HUDEP-2 (cell line): Measurements from ENCODE around the gene COL2A1.

Experiments
- DNase-seq, 76 experiments: peaks; one replicate each; lab custom pipeline; 2025; ENCODE audit not compliant: unreplicated experiment in 76 of 76; lab: John Stamatoyannopoulos, UW

The COL2A1 gene

DNA sequence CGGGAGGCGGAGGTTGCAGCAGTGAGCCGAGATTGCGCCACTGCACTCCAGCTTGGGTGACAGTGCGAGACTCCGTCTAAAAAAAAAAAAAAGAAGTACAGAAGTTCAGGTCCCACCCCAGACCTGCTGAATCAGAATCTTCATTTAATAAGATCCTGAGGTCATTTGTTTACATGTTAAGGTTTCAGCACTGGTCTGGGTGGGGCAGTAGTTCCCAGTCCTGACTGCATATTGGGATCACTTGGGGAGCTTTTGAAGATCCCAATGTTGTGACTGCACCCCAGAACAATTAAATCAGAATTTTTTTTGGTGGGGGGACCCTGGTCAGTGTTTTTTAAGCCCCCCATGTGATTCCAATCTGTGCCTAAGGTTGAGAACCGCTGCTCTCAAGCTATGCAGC is 11.7 kb upstream of the COL2A1 start:
- DNase-seq: no peak

DNA sequence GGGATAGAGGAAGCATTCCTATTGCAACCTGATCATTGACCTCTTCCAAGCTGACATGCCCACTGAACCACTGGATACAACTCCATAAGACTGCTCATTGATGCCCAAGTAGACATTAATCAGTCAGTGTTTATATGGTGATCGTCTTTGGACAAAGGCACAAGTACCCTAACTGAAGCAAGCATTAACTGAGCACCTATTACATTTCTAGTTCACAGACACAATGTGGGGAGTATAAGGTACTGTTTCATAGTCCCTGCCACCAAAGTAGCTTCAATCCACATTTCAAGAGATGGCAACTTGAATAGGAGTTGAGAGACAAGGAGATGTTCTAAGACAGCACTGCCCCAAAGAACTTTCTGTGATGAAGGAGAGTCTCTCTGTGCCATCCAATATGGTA is 10.9 kb upstream of the COL2A1 start:
- DNase-seq: no peak

DNA sequence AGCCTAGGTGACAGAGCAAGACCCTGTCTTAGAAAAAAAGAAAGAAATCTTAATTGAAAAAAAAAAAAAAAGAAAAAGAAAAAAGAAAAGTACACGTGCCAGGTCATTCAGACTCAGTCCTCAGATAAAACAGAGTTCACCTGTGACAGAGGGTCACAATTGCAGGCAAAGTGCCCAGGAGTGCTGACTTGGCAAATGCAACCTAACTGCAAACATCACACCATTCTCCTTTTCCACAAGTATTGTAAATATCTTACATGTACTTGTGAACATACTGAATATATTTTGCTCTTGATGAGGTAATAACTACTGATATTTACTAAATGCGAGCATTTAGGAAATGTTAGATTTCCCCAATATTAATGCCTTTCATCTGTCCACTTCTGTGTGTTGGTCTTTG is 9.0 kb upstream of the COL2A1 start:
- DNase-seq: no peak

DNA sequence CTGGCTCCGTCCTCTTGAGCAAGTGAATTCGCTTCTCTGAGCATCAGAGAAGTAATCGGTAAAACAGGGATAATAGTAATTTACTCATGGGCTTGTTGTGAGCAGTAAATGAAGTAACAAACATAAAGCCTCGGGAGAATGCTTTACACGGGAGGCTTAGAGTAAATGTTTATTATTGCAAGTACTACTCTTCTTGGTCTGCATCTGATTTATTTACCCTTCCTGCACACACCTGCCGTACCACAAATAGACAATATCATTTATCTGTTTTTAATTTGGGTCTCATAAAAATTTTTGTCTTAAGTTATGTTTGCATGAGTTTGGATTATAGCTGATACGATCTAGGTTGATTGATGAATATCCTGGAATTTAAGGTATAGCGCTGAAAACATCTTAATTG is 7.8 kb upstream of the COL2A1 start:
- DNase-seq: no peak

DNA sequence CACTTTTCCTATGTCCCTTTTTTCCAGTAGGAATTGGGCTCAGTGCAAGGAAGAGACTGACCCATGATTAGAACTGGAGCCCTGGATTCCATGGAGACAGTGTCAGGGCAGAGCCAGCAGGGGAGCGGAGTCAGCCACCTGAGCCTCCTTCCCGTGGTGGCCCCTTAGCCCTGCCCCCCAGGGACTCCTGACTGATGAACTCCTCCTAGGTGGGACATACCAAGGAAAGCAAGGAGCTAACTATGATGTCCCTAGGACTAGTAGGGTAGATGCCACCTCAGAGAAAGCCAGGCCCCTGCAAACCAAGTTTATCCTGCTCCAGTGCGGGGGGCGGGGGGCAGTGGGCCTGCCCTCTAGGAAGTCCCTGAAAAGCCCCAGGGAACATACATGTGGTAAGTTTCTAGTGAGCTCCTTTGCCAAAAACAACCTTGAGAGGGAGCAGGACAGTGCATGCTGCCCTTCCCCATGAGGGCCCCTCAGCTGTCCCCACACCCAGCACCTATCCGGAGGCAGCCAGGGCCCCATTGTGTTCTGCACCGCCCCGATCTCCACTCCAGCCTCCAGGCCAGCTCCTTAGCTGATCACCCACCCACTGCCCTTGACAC is 6.2 kb upstream of the COL2A1 start:
- DNase-seq: no peak

DNA sequence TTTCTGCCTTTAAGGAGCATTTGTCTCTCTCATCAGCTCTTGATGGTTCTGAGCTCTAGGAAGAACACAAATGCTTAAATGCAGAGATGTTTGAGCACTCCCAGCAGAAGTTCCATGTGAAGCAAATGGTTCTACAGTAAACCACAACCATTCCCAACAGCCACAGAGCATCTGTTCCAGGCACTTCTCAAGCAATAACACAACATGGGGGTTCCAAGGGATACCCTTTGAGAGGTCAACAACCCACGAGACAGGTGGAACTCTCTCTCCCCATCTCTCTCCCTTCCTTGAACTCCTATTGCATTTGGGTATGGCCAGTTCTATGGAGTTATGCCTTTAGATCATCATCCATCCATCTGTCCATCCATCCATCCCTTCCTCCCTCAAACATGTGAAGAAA is 5.2 kb upstream of the COL2A1 start:
- no peak for DNase-seq

DNA sequence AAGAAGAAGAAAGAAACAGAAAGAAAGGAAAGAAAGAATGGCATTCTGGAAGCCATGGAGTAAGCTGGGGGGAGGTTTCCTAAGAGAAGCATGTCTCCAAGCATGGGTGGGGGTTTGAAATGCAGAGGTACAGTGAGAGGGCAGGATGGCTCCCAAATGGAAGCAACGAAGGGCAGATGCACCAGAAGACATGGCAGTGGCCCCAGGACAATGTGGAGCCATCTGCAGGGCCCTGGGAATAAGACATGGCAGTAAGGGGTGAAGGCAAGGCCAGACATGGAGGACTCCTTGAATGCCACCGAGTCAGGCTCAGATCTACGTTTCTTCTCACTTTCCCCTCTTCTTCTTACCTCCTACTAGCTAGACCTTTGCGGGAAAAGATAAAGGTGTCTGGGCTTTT is 4.7 kb upstream of the COL2A1 start:
- no peak for DNase-seq

DNA sequence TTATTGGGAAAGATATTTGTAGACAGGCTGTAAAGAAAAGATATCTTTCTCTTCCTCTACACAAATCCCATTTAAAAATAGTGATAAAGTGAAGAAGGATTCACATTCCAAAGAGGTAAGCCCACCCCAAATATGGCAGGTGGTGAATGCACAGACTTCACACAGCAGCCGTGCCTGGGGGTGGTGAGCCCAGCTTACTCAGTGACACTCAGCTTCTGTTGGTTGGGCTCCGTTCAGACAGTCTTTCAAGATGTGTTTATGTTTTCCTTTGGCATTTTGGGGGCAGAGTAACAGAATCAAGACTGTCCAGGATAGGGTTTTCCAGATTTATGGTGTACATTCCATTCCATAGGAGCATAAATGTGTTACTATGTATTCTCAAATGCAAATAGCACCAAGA is 4.1 kb upstream of the COL2A1 start:
- no peak for DNase-seq

DNA sequence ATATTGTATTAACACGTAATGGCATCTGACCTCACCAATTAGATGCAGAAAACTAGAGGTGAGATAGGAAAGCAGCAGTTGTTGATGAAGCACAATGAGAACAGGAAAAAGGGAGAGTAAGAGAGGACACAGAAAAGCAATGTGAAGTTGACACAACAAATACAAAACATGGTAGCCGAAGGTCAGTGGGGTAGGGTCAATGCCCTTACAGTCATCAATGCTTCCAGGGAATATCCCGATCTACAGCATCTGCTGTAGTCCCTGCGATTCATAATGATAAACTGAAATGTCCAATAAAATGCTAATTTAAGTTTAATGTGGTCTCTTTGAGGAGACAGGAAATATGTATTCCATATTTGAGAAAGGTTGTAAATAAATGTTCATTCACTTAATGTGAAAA is 2.9 kb upstream of the COL2A1 start:
- DNase-seq: no peak

DNA sequence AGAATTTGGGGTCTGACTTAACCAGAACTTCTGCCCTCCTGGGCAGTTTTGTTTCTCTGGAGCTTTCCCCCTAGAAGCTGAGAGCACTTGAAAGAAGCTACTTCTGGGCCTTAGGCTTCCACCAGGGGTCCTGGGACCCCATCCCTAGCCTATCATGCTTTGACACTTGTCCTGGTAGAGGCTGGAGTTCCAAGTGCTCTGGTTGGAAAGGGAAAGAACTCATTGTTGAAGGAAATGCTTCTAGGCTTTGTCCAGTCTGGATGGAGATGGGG is 1.4 kb upstream of the COL2A1 start:
- DNase-seq: no peak

DNA sequence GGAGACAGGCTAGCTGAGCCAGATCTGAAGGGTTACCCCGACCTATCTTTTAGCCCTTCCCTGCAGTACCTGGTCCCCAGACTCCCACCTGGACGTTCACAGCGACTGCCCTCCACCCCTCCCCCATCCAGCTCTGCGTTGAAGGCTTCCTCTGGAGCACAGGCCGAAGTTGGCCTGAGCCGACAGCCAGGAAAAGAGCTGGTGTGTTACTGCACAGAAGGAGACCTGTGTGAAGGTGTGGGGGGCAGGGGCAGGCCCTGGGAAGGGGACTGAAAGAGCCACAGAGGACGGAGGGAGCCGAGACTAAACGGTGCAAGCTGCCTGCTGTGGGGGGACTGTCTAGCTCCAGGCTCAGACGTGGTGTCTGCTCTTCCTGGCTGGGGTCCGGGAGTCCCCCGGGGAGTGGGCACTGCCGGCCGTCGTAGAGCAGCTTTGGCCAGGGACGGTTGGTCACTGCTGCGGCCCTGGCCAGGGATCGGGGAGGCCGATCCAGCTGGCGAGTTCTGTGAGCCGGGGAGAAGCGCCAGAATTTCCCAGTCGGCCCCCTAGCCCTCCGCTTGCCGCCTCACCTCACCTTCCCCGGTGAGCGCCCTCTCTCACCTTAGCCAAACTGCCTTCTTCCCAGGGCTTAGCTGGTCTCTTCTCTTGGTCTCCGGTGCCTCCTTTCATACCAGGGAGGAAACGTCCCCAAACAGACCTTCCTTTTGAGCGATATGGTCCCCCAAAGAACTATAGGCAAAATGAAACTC is 899 bp upstream of the COL2A1 start:
- DNase-seq: no peak

DNA sequence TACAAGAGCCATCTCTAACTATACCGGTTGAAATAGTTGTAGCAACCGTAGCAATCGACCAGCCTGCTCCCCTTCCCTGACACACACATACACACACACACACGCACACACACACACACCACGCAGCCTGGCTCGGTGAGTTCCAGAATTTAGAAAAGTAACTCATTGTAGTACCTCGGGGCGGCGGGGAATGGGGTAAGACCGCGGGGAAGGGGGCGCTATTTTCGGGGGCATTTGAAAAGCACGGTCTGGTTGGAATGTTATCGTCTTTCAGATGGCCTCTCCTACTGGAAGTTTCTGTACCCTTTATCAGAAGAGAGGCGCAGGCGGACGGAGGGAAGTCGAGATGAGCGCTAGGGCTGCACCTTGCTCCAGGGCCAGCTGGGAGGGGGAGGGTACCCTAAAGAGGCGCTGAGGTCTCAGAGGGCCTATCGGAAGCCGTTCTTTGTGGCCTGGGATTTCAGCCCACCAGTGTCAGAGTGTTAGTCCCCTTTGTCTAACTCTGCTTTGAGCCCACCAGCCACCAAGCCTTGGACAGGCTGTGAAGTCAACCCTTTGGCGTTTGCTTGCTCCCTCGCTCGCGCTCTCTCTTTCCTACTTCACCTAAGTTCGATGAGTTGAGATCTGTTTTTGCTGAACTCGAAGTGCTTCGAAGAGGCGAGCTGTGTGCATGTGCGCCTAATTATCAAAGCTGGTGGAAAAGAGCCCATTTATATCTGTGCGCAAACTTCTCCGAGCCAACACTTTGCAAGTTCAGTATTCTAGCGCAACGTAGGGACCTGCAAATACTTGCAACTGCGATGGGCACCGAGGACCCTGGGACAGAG is 837 bp downstream of the COL2A1 start:
- DNase-seq: no peak

DNA sequence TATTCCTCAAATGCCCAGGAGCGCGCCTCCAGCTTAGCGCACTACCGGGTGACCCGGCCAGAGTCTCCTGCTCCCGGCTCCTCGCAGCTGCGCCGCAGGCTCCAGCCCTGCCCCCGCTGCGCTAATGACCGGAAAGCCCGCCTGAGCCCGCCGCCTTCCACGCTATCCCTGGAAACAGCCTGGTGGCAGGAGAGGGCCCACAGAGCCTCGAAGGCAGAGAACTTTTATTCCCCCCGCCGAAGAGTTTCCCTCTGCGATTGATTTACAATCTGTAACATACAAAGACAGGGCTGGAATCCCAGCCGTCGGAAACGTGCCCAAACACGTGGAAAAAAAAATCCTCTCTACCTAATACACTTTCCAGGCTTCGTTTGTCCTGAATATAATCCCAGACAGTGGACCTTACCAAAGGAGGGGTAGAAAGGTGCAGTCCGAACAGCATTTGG is 1.5 kb downstream of the COL2A1 start:
- DNase-seq: no peak

DNA sequence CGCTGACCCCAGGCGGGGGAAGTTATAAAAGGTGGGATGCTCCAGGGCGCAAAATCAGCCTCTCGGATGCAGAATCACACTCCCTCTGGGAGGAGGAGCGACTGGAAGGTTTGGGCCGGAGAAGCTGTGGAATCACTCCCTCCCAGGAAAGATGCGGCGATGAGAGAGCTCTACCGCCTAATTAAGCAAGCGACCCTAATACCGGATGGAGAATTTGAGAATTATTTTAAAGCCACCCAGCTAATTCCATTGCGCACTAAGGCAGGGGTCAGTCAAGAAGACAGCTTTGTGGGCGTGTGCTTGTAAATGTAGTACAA is 1.9 kb downstream of the COL2A1 start:
- DNase-seq: no peak

DNA sequence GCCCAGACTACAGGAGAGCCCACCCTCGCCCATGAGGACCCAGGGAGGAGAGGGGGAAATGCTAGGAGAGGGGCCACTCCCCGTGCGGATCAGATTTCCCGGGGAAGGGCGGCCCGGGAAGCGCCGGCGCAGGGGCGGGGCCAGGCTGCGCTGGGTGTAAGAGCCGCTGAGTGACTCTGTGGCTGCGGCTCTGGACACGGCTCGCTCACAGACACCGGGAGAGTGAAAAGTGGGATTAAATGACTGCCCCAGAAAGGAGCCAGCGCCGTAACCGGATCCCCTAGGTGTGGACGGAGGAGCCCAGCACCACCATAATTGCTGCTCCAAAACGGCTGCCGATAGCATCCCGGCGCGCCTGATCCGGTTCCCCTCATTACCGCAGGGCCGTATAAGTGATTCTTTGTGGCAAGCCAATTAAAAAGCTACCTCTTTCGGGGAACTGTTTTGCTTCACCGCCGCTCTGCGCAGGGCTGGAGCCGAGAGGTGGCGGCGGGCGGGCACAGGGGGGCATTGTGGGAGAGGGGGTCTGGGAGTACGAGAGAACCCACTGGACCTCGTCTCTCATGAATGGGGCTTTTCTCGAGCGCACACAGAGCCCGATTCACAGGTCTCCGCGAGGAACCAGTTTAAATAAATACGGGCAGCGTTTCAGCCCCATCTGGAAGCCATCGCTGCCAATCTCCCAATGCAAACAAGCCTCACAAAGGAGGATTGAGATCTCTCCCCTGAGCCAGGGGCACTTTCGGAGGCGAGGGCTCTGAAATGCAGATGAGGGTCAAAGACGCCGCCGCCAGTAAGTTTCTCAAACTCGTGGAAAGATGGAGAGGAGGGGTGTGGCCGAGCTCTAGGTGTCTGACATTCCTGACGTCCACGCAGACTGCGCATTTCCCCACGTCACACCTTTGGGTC is 2.5 kb downstream of the COL2A1 start:
- no peak for DNase-seq

DNA sequence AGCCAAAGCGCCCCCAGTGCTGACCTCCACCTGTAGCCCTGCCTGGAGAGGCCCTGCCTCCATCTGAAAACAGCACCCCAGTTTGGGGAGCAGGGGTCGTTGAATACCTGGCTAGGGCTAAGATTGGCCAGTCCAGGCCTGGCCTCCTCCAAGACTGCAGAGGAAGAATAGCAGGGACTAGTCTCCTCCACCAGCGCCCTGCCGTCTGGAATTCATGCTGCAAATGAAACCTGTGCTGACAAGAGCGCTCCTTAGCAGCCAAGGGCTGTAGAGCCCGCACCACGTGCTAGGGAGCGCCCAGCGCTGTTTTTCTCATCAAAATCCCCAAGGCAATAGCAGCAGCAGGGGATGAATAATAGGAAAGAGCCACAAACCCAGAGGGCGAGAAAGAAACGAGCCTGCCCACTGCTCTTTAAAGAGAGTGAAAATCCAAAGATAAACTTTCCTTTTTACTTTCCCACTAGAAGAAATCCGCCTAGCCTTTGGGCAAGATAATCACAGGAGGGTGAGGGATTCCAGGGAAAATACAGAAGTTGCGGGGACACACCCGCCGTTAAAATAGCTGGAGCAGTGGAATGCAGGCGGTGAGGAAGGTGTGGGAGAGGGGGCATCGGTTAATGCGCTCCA is 3.3 kb downstream of the COL2A1 start:
- DNase-seq: no peak

DNA sequence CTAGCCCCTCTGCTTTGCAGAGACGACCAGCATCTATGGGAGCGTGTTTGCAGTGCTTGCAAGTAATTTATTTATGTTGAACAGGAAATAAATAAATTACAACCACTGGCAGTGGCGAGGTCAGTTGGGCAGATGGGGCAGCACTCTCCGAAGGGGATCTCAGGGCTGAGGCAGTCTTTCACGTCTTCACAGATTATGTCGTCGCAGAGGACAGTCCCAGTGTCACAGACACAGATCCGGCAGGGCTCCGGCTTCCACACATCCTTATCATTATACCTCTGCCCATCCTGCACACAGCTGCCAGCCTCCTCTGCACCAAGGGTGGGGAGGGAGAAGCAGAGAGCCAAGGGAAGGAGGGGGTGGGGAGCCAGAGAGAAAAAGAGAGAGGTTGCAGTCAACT is 4.5 kb downstream of the COL2A1 start:
- no peak for DNase-seq

DNA sequence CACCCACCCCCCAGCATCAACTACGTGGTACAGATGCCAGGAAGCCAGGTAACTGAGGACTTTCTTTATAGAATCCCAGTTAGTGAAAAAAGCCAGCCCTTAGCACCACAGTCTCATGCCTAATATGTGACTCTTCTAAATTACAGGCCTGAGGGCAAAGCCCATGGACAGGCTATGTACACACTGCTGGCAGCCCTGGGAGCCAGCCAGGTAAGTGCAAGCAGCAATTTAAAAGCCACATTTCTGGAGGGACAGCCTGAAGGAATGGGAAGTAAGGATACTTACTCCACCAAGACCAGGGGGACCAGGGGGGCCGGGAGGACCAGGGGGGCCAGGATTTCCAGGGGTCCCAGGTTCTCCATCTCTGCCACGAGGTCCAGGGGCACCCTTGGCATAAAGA is 7.0 kb downstream of the COL2A1 start:
- no peak for DNase-seq

DNA sequence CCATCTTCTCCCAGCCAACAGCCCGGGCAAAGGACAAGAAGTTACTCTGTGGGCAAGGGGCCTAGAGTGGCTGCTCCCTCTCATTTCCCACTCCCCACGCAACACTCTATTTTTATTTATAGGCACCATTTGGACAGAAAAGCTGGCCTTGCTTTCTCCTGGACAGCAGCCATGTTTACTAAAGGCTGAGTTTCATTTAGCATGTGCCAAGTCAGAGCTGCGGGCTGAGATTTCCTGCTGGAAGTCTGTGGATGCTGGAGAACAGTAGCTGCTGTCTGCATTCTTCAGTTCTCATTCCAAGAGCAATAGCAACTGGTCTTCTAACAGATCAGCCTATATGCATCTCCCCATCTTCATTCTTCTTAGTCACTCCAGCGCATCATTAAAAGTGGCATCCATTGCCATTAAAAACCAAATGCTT is 8.3 kb downstream of the COL2A1 start:
- no peak for DNase-seq

DNA sequence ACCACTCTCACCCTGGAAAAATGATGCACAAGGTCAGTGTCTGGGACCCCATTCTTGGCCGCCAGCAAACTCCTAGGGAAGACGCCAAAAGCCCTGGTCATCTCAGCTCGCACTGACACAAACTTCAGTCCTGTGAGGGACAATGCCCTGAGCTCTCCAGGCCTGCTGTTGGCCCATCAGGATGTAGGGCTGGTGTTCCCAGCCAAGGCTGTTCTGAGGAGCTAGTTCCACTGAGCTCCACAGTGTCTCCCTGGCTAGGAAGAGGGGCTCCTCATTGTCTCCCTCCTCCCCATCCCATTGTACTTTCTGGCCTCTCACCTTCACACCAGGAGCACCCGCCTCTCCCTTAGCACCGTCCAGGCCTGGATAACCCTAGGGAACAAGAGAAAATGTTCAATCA is 10.8 kb downstream of the COL2A1 start:
- DNase-seq: no peak

DNA sequence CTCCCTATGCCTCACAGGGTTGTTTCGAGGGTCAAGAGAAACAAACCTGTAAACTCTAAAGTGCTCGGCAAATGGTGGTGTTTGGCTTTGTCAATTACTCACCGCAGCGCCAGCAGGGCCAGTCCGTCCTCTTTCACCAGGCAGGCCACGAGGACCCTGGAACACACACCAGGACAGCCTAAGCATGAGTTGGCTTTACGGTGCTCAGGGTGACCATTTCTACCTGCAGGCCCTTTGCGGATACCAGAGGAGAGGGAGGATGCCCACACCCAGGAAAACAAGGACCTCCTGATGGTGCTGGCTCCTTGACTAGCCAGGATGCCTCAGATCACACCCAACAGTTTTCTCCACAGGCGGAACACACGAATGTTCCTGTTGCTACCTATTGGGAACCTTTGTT is 11.5 kb downstream of the COL2A1 start:
- DNase-seq: no peak
